Fibroblast of skin of back (primary cell): Measurements from ENCODE around the gene SLC44A5.
"Not testable (repeated sequence)": the region's sequence is repeated elsewhere in the genome, so short reads cannot be mapped to it uniquely, and the experiment has no call there.

ENCODE experiments used
- DNase-seq: peaks from one replicate; pipeline ENCODE4 v3.0.0-alpha.2; 2013

SLC44A5 gene

DNA sequence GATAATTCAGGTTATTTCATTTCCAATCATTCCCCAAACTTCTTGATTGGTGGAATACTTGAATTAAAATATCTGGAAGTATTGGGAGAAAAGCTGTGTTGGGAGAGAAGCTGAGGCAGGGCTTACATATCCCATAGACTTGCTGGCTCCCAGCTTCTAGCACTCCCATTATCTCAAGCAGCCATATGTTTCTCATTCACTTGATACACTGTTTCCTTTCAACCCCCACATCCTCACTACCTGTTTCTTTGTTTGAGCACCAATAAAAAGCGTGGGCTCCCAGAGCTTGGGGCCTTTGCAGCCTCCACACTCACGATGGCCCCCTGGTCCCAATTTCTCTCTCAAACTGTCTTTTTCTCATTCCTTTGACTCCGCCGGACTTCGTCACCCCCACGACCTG, 256.6 kb downstream of the SLC44A5 start:
- not testable (repeated sequence) for DNase-seq

DNA sequence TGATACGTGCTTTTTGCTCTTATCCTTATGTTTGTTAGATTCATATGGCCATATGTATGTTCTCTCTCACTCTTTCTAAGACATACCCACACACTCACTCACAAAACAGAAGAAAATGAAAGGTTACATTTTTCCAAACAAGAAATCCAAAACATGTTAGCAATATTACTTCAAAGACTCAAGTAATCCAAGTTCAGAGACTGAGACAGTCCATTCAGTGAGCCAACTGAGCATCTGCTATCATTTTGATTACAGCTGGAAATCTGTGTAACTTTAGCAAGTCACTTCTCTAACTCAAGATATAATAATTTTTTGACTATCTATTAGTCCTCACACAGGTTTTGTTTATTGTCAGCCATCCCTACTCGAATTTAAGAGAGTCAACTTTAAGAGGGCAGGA, 257.9 kb downstream of the SLC44A5 start:
- no peak for DNase-seq

DNA sequence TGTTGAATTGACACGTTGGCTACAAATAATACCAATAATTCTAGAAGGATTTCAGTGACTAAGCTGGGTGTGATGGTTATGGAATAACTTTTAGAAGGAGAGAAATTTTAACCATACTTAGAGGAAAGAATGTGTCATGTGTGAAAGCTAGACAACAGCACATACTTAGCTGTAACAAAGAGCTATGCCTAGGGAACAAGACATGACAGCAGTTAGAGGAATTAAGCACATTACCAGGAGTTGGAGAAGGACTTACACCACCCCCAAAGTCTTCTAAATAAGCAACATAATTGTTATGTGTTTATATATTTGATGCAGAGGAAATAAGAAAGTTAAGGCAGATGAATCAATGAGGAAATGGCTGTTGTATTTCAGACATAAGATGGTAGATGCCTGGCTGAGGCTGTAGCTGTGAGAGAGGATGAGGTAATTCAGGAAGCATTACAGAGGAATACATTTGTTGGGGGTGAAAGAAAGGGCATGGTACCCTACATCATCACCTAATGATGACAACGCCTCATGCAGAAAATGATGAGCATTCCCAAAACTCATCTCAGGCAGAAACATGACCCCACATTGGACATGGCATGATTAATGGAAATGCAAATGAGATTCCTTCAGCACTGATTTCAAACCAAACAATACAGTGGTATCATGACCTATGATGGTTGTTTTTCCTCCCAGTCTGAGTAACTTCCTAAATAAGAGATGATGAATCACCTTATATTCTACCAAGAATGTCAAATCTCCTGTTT, 265.2 kb downstream of the SLC44A5 start:
- peak; percentile 70 for DNase-seq

DNA sequence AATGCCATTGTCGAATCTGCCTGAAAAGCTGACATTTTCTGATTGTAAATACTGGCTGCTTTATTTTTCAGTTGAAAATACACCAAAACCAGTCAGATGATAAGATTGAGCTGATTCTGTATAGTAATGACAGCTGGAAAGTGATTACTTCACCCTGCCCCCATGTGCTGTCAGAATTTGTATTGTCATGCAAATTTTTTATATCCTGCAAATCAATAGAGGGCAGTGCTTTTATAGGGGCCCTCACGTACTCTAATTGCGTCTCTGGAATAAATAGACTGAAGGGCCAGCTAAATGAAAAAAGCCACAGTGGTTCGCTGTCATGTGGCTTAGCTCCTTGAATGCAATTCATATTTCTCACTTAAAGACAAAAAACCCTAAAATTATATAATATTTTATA, 268.1 kb downstream of the SLC44A5 start:
- no peak for DNase-seq

DNA sequence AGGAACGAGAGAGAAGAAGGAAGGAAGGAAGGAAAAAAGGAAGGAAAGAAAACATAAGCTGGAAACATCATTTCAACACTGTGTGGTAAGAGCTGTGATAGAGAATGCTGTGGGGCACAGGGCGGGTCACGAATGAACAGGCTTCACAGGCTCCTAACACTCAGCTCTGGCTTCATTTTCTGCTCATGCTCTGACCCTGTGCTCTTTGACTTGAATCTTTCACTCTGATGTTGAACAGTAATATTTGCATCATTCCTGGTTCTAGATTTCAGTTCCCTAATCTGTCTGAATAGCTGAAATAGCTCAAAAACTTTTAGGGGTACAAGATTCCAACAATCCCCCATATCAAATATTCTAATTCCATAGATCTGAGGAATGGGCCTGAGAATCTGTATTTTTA, 269.4 kb downstream of the SLC44A5 start:
- DNase-seq = no peak

DNA sequence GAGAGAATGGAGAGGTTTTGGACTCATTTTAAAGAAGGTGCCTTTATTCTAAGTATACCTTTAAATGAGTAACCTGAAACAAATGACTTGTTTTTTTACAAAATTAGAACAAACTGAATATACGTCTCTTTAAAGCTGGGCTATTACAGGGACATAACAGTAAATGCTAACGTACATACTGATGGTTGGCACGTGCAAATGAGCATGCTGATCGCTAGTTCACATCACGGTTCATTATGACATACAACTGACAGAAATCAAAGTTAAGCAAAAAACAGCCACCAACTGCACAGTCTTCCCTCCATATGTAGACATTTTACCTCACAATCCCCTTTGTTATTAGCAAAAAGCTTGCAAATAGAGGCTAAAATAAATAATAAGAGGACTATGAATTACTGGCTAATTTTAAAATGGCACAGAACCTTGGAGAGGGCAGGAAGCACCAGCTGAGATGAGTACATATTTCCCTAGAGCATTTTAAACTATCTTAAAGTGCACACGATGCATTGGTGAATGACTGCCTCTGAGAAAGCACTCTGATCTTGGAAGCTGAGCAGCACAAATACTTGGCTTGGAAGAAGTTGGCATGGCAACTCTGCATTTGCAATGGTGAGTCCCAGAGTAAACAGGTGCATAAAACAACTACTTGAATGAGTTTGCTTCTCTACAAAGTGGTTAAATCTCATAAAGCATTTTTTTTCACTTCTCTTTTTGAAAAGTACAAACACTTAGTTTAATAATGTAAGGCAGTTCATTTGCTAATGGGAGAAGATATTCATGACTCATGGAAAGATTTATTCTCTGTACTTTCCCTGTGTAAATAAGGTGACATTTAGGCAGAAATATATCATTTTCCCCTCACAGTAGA, 272.1 kb downstream of the SLC44A5 start:
- DNase-seq = no peak

DNA sequence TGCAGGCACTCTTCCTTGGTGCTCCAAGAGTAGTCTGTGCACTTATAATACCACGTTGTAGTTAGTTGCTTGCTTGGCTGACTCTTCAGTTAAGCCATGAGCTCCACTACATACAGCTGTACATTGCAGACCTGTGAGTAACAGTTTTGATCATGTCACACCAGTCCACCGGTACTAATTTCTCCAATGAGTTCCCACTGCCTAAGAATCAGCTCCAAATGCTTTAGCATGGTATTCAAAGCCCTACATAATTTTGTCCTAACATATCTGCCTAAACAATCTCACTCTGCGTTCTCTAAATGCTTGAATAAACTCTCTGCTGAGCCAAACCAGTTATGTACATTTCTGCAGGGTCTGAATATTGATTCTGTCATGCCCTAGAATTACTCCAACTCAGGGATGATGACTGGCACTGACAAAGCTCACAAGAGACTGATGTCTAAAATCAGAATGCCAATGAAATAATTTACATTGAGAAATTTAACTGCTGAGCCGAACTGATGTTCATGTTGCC, 276.0 kb downstream of the SLC44A5 start:
- no peak for DNase-seq

DNA sequence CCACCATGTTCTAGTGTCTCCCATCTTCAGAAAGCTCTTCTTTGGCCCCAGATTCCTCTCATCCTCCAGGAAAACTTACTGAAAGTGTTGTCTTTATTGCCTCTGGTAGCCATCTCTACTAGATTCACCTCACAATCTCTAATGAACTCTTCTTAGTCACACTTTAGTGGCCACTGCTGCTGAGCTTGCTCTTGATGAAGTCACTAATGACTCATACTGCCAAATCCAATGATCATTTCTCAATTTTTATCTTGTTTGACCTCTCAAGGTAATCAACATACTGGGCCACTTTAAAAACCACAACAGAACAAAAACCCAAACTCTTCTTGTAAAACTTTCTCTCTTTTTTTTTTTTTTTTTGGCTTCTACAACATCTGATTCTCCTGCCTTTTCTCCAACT, 280.3 kb downstream of the SLC44A5 start:
- DNase-seq = no peak

DNA sequence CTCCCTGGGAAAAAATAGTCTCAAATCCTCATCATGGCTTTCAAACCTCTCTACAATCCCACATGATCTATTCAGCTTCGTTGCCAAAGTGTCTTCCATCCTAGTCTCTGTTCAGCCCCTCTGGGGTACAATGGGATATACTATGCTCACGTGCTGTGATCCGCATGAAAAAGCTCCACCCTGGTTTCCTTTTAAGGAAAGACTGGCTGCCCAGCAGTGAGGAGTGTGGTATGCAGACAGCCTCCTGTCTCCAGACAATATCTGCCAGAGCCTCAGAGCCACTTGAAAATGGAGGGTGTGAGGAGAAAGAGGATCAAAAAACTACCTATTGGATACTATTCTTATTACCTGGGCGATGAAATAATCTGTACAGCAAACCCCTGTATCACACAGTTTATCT, 282.2 kb downstream of the SLC44A5 start:
- DNase-seq = no peak

DNA sequence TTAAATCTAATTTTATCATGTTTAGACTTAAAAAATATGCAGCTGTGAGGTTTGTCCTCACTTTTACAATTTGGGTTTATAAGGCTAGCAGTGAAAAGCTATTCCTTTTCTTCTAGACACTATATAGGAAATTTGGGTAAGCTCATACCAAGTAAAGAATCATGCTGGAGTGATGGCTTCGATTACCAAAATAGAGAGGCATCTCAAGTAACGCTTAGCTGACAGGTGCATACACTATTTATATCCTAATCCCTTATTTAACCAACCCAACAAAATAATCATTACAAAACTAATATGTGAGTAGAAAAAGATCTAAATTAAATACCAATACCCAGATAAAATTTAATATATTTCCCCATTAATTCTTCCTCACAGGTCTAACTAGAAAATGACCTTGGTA, 283.5 kb downstream of the SLC44A5 start:
- no peak for DNase-seq

DNA sequence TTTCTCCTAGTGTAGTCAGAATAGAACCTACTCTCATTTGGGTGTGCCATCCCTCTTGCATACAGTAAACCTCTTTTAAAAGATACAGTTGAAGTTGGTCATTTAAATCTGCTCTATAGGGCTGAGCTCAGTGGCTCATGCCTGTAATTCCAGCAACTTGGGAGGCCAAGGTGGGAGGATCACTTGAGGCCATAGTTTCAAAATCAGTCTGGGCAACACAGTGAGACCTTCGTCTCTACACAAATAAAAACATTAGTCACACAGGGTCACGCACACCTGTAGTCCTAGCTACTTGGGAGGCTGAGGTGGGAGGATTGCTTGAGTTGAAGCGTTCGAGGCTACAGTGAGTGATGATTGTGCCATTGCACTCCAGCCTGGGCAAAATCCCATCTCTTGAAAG, 292.9 kb downstream of the SLC44A5 start:
- DNase-seq = no peak

DNA sequence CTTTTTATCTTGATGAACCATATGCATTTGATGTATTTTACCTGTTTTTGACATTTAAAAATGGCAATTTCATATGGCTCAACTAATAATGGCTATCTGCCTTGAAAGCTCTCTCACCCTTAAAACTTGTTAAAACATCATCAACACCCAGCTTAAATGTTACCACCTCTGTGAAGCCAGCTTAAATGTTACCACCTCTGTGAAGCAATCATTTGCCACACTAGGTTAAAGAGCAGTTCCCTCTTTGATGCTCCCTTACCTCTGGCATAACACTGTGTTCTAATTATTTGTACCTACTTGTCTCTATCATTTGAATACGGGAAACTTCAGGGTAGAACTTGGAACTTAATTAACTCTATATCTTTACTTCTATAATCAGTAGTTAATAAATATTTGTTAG, 294.7 kb downstream of the SLC44A5 start:
- DNase-seq = no peak

DNA sequence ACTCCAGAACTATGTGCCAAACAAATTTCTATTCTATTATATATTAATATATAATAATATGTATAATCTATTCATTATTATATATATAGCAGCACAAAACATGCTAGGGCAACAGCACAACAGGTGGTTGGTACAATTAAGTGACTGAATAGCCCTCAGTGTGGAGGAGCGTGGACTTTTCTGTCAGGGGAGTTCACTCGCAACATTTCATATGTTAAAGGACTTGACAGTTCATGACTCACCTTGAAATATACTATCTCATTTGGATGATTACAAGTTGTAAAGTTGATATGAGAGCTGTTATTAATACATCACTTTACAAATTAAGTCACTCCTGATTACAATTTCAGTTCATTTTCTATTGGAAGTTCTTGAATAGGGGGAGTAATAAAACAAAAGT, 298.3 kb downstream of the SLC44A5 start:
- DNase-seq = no peak

DNA sequence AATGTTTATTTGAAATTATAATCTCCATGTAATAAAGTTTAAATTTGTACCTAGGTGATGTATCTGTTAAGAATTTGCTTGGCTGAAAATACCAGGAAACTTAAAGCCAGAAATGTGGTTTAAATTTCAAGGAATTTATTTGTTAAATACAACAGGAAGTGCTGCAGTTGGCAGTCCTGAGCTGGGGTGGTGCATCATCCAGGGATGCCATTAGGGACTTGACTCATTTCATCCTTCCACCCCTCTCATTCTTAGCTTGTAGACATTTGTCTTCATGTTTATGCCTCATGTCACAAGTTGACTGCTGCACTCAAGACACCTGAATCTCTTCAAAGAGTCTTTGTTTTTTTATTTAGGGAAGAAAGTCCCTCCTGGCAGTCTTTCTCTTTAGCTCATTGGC, 300.8 kb downstream of the SLC44A5 start:
- DNase-seq = peak; percentile 30

DNA sequence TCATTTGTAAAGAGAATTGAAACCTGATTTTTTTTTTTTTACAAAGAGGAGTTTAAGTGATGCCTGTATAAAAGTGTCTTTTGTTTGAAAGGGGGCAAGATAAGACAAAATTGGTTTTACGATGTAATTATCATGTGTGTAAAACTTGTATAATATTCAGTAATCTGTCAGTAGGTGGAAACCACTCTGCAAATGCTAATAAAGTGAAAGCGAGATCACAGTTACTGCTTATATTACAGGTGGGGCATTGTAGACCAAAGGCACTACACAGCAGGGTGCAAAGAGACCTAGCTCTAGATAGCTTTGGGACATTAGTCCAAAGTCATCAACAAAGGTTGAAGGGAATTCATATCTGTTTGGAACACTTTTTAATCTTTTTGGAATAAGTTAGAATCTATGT, 302.5 kb downstream of the SLC44A5 start:
- DNase-seq = no peak

DNA sequence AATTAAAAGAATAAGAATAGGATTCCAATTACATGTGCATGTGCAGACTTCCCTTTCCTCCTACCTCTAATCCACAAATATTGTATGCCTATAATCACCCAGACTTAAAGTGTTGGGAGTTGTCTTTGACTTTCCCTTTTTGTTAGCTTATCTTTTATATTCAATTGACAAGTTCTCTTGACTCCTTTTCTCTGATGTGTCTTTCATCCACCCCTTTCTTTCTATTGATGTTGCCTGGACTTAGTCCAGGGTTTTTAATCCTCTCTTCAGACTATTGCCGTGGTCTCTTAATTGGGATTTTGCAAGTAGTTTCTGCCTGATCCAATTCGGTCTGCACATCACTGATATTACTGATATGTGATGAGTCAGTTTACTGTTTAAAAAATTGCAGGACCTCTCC, 305.9 kb downstream of the SLC44A5 start:
- no peak for DNase-seq

DNA sequence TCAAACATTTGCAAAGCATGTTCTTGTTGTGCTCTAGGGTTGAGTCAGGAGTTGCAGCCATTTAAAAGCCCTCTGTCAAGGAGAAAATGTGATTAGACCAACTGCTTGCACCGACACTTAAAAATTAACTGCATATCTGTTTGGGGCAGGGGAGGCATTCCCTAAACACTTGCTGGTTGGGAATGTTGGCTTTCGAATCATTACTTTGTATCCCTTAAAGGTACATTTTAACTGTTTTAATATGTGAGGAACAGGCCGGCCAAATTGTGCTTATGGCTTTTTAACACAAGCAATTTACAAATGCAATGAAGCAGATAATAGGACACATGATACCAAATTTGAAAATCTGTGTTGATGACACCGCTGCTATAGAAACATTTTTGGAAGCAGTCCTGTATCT, 317.6 kb downstream of the SLC44A5 start:
- DNase-seq = no peak

DNA sequence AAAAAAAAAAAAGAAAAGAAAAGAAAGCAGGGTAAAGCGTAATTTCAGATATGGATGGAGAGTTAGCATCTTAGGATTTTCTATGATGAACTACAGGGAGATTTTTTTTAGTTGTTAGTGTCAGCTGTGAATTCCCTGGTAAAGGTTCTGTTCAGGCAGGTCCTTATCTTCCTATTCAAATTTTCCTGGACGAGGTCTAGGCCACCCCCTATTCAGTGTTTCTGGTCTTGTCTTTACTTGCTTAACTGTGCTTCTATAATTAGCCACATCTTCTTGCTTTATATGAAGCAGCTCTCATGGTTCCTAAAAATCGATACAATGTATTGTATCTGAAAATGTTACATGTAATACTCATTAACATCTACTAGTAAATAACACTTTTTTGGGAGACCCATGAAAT, 318.9 kb downstream of the SLC44A5 start:
- no peak for DNase-seq

DNA sequence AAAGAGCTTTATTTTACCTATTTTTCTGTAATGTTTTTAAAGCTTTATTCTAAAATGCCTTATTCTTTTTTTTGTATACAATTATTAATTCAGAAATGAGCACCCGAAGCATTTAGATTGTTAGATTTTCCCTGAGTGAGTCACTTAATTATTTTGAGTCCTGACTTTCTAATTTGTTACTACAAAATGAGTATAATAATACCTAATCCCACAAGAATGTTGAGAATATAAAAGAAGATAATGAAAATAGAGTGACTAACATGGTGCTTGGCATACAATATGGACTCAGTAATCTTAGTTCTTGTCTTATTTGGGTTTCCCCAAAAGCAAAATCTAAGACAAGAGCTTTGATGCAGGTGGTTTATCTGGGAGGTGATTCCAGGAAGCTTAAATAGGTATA, 334.5 kb downstream of the SLC44A5 start:
- peak; percentile 26 for DNase-seq

DNA sequence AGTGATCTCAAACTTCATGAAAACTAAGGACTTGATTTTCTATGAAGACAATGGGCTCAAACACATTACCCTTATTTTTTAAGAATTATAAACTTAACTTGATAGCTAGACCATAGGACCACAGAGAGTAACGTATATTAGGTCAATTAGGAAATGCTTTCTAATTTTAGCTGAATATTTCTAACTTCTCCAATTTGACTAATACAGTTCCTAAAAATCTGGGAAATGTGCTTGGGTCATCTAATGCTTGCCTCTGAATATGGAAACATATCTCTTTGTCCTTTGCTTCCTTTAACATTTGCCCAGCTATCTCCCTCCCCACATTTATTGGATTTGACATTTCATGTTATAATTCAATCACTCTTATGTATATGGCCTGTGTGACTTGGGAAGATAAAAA, 335.3 kb downstream of the SLC44A5 start:
- no peak for DNase-seq

DNA sequence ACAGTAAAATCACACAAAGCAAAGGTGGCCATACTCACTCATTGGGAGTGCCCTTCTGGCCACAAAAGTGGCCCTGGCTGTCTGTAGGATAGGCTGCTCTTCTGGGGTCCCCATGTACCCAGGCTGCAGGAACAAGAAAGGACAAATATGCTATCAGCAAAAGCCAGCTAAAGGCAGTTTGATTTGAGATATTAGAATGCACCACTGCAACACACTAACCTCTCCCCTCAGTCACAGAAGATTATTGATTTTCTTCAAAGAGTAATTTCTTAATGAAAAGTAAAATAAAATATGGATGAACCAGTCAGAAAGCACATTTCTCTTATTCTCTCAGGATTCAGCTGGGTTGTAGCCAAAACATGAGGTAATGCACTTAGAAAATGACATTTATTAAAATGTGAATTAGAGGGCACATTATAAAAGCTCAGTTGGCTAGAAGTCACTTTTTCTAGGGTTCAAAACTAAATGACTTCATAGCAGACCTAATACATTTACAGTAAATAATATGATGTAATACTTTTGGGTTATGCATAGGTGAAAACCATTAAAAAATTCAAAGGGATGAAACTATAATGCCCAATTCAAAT, 335.9 kb downstream of the SLC44A5 start:
- DNase-seq = no peak

DNA sequence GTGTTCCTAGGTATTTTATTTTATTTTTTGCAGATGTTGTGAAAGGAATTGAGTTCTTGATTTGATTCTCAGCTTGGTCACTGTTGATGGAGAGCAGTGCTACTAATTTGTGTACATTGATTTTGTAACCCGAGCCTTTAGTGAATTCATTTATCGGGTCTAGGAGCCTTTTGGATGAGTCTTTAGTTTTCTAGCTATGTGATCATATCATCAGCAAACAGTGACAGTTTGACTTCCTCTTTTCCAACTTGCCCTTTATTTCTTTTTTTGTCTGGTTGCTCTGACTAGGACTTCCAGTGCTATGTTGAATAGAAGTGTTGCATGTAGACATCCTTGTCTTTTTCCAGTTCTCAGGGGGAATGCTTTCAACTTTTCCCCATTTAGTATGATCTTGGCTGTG, 337.8 kb downstream of the SLC44A5 start:
- DNase-seq = no peak

DNA sequence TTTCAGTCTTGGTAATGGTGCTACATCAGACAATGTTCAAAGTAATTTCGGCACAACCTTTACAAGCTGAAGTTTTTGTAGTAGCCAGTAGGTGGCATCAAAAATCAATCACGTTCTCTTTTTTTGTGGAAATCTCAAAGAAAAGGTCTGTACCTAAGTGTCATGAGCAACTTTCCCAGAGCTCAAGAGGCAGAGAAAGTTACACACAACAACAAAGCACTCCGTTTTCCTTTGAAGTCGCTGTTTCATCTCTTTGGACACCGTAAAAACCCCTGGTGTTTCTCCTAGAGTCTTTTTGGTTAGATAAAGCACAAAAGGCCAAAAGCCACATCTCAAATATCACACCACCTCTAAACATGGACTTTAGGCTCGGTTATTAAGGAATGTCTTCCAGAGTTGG, 345.1 kb downstream of the SLC44A5 start:
- DNase-seq = peak; percentile 33

DNA sequence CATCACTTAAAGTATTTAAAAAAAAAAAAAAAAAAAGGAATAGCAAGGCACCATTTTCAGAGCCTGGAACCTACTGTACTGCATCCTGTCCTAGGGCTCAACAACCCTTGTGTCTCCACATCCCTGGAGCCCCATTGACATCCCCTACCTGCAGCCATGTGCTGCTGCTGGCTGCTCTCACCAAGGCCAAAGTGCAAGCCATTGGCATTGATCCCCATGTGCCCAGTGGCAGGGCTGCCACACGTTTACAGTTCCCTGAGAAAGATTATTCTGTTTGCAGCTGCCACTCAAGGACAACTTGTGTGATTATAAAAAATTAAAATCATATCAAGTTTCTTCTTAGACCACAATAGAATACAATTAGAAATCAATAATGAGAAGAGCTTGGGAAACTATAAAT, 346.8 kb downstream of the SLC44A5 start:
- no peak for DNase-seq
